Measurements from ENCODE around the gene FOCAD. TPM values are rescaled to one million over a fixed set of nuclear protein-coding genes. Genes with fewer than 3 reads are reported as not detected.

The FOCAD gene
- total and polyA plus RNA-seq, 12 donors = 11.7 to 41.3 (median 31.2) TPM

- no peak for DNase-seq
- peaks cover 0 to 12% (median 3%) of the 10 kb centered on the region in 9 donors for H3K4me1 ChIP-seq
- no peaks in the 10 kb centered on the region for H3K9me3 ChIP-seq
- H3K27ac ChIP-seq = no peak overlapping the region
- ATAC-seq = no peak
- no peaks in the 10 kb centered on the region for H3K27me3 ChIP-seq
- peaks cover 0 to 37% (median 0%) of the 10 kb centered on the region in 9 donors for H3K36me3 ChIP-seq
- no peak for TF ChIP-seq CTCF (IDR thresholded peaks at IDR 0.05)
- intact Hi-C loops (cut with DNase I) = loop anchor here in 2 of 10 donors (10.0 kb wide), 2 partner anchors 61 to 99 kb away; no protein-coding TSS in a partner anchor
- no peak overlapping the region for H3K4me3 ChIP-seq
These were observed 331.9 kb downstream of the FOCAD start for GRCh38 chr9:21015995-21016394.

GRCh38 chr9:21016701-21017491 lies 332.8 kb downstream of the FOCAD start:
- intact Hi-C loops (cut with DNase I) = loop anchor here in 2 of 10 donors (10.0 kb wide), 2 partner anchors 62 to 98 kb away; no protein-coding TSS in a partner anchor
- Histone ChIP-seq H3K9me3 (no peaks in the 10 kb centered on the region), H3K27me3 (no peaks in the 10 kb centered on the region), H3K27ac (no peak overlapping the region), H3K4me3 (no peak overlapping the region), H3K36me3 (peaks cover 0 to 28% (median 0%) of the 10 kb centered on the region in 9 donors), H3K4me1 (peaks cover 0 to 12% (median 3%) of the 10 kb centered on the region in 9 donors)
- no peak for TF ChIP-seq CTCF (IDR thresholded peaks at IDR 0.05)
- 79% methylated on average over 2 of the region's 2 CpGs for WGBS, 2 donors
- ATAC-seq = no peak
- no peak for DNase-seq

- intact Hi-C loops (cut with DNase I) = loop anchor here in 2 of 10 donors (10.0 kb wide), 2 partner anchors 63 to 97 kb away; no protein-coding TSS in a partner anchor
- no peaks in the 10 kb centered on the region for H3K27me3 ChIP-seq
- H3K4me3 ChIP-seq = no peak overlapping the region
- peaks cover 0 to 25% (median 0%) of the 10 kb centered on the region in 9 donors for H3K36me3 ChIP-seq
- peaks cover 0 to 12% (median 3%) of the 10 kb centered on the region in 9 donors for H3K4me1 ChIP-seq
- TF ChIP-seq CTCF (IDR thresholded peaks at IDR 0.05) = no peak
- 87 to 89% methylated on average over 2 of the region's 2 CpGs for WGBS, 2 donors
- peaks cover 0 to 1% (median 0%) of the 10 kb centered on the region in 11 donors for H3K9me3 ChIP-seq
- no peak for ATAC-seq
- no peak overlapping the region for H3K27ac ChIP-seq
- no peak for DNase-seq
These were observed 334.1 kb downstream of the FOCAD start for GRCh38 chr9:21018177-21018576.

- Histone ChIP-seq H3K27me3 (no peaks in the 10 kb centered on the region), H3K27ac (peak overlapping the region in 1 of 10 donors; percentile 55), H3K9me3 (peaks cover 0 to 4% (median 0%) of the 10 kb centered on the region in 11 donors), H3K36me3 (peaks cover 0 to 10% (median 0%) of the 10 kb centered on the region in 9 donors), H3K4me1 (peaks cover 0 to 28% (median 0%) of the 10 kb centered on the region in 9 donors), H3K4me3 (no peak overlapping the region)
- DNase-seq = no peak
- no peak for ATAC-seq
- TF ChIP-seq CTCF (IDR thresholded peaks at IDR 0.05) = no peak
- intact Hi-C loops (cut with DNase I) = no loop called here
- WGBS, 2 donors = 86 to 89% methylated on average over 2 of the region's 2 CpGs
These were observed 339.8 kb downstream of the FOCAD start for GRCh38 chr9:21023861-21024260.

All from heart right ventricle (tissue), 16 donors.